IMR-90 (cell line): Measurements from ENCODE around the gene UPK1A. TPM values are rescaled to one million over a fixed set of nuclear protein-coding genes. Genes with fewer than 3 reads are reported as not detected.

Experiments used
- ATAC-seq: fragments of 200-7000 bp; cut with Tn5 transposase; 2 replicates; pipeline ENCODE4 v1.9.1; 2020; ENCODE audit warnings: low read depth, mild to moderate bottlenecking, moderate library complexity
- BruUV-seq: library from RNA; stranded (reverse); fragments of 400-500 nt; replicated peaks from 2 replicates; lab custom pipeline; 2021; lab: Mats Ljungman, UMichigan
- CTCF ChIA-PET: fragments of 300-600 bp; formaldehyde crosslinking; extraction: SDS; loops from one replicate; lab custom pipeline; 2021; ENCODE audit warnings: antibody characterized with exemption; lab: Yijun Ruan, JAX
- POLR2A ChIA-PET: fragments of 300-600 bp; sonication (Branson Sonifier 250); formaldehyde crosslinking; loops from one replicate; lab custom pipeline; 2022; ENCODE audit warnings: antibody characterized with exemption; ENCODE audit not compliant: unreplicated experiment; lab: Charles Lee
- DNase-seq: peaks from one replicate; pipeline ENCODE4 v3.0.0; 2013
- H2AFZ ChIP-seq: replicated peaks from 2 replicates; pipeline ENCODE3; 2013; ENCODE audit warnings: low read length, mild to moderate bottlenecking; ENCODE audit not compliant: poor library complexity
- H2AK5ac ChIP-seq: 2 replicates; pipeline ENCODE4 v1.6.1; 2013; ENCODE audit warnings: low read depth, low read length, inconsistent platforms
- H2AK9ac ChIP-seq: replicated peaks from 2 replicates; pipeline ENCODE3; 2013; ENCODE audit warnings: mild to moderate bottlenecking, low read depth, low read length, moderate library complexity; ENCODE audit not compliant: poor library complexity
- H2BK120ac ChIP-seq: 2 replicates; pipeline ENCODE4 v1.6.1; 2013; ENCODE audit warnings: low read depth, low read length, inconsistent platforms
- H2BK15ac ChIP-seq: 3 replicates; pipeline ENCODE4 v1.6.1; 2013; ENCODE audit warnings: low read depth, low read length, inconsistent platforms
- H2BK20ac ChIP-seq: 2 replicates; pipeline ENCODE4 v1.6.1; 2013; ENCODE audit warnings: low read depth, mild to moderate bottlenecking, inconsistent platforms, low read length, moderate library complexity
- H2BK5ac ChIP-seq: 2 replicates; pipeline ENCODE4 v1.6.1; 2013; ENCODE audit warnings: mild to moderate bottlenecking, low read depth, low read length, inconsistent platforms; ENCODE audit not compliant: poor library complexity, severe bottlenecking
- H3K14ac ChIP-seq: replicated peaks from 2 replicates; pipeline ENCODE4 v1.6.1; 2013; ENCODE audit warnings: low read depth, low read length, inconsistent platforms
- H3K18ac ChIP-seq: 2 replicates; pipeline ENCODE4 v1.6.1; 2013; ENCODE audit warnings: low read depth, low read length, control low read depth
- H3K23ac ChIP-seq: 2 replicates; pipeline ENCODE4 v1.6.1; 2013; ENCODE audit warnings: low read depth, low read length, inconsistent platforms
- H3K27ac ChIP-seq: 2 replicates; pipeline ENCODE4 v1.5.1; 2013; ENCODE audit warnings: mild to moderate bottlenecking, control low read depth, low read length; ENCODE audit not compliant: insufficient read depth
- H3K27me3 ChIP-seq: 2 replicates; pipeline ENCODE4 v1.6.1; 2013; ENCODE audit warnings: low read length; ENCODE audit not compliant: control insufficient read depth, insufficient read depth
- H3K36me3 ChIP-seq: 2 replicates; pipeline ENCODE4 v1.6.1; 2013; ENCODE audit warnings: low read length, mixed read lengths; ENCODE audit not compliant: control insufficient read depth, insufficient read depth
- H3K4ac ChIP-seq: 2 replicates; pipeline ENCODE4 v1.6.1; 2013; ENCODE audit warnings: low read depth, low read length, inconsistent platforms
- H3K4me1 ChIP-seq: 2 replicates; pipeline ENCODE4 v1.6.1; 2013; ENCODE audit warnings: low read length, mixed read lengths; ENCODE audit not compliant: control insufficient read depth, insufficient read depth
- H3K4me2 ChIP-seq: 2 replicates; pipeline ENCODE4 v1.6.1; 2013; ENCODE audit warnings: low read depth, mild to moderate bottlenecking, control low read depth, low read length, moderate library complexity
- H3K4me3 ChIP-seq: 2 replicates; pipeline ENCODE4 v1.5.1; 2013; ENCODE audit warnings: low read depth, mild to moderate bottlenecking, control low read depth, low read length, moderate library complexity; ENCODE audit not compliant: insufficient read depth
- H3K56ac ChIP-seq: 2 replicates; pipeline ENCODE4 v1.6.1; 2013; ENCODE audit warnings: low read length, inconsistent platforms; ENCODE audit not compliant: insufficient read depth; ENCODE audit errors: extremely low read depth
- H3K79me1 ChIP-seq, 2 experiments: 2 replicates each; pipeline ENCODE4 v1.6.1; 2013; ENCODE audit warnings: low read length in 2 of 2, inconsistent platforms in 1 of 2, low read depth in 1 of 2
- H3K9ac ChIP-seq: 2 replicates; pipeline ENCODE4 v1.6.1; 2013; ENCODE audit warnings: low read depth, low read length, control low read depth
- H3K9me1 ChIP-seq: 2 replicates; pipeline ENCODE4 v1.6.1; 2013; ENCODE audit warnings: low read length, inconsistent platforms; ENCODE audit not compliant: insufficient read depth
- H3K9me3 ChIP-seq: 2 replicates; pipeline ENCODE4 v1.6.1; 2013; ENCODE audit warnings: low read length; ENCODE audit not compliant: control insufficient read depth, insufficient read depth
- H4K20me1 ChIP-seq: 2 replicates; pipeline ENCODE4 v1.6.1; 2013; ENCODE audit warnings: low read length, inconsistent platforms; ENCODE audit not compliant: insufficient read depth
- H4K5ac ChIP-seq: 2 replicates; pipeline ENCODE4 v1.6.1; 2013; ENCODE audit warnings: mild to moderate bottlenecking, low read depth, low read length, control low read depth
- H4K8ac ChIP-seq, 2 experiments: 2 replicates each; pipeline ENCODE4 v1.6.1; 2013; ENCODE audit warnings: low read depth in 2 of 2, low read length in 2 of 2, control low read depth in 1 of 2, inconsistent platforms in 1 of 2
- H4K91ac ChIP-seq: 2 replicates; pipeline ENCODE4 v1.6.1; 2013; ENCODE audit warnings: low read depth, low read length, inconsistent platforms; ENCODE audit not compliant: insufficient read depth
- MAZ ChIP-seq: IDR thresholded peaks from 2 replicates; pipeline ENCODE4 v1.6.1; 2012; ENCODE audit warnings: low read depth, mild to moderate bottlenecking, low read length, improper control_type of control experiment, moderate library complexity, borderline replicate concordance
- WGBS, 2 experiments: methylation state at CpG; one replicate each; pipeline versions ENCODE4 v1.1.5 to v1.1.7; 2013; ENCODE audit warnings: missing lambda C conversion rate in 2 of 2; ENCODE audit not compliant: insufficient read length in 1 of 2; ENCODE audit errors: extremely low coverage in 2 of 2; 5-methylcytosine and 5-hydroxymethylcytosine counted together
- dilution Hi-C: fragments of 300-500 bp; cut with HindIII; formaldehyde crosslinking; loops from one replicate; pipeline ENCODE4 v1.14.3; 2018; ENCODE audit warnings: low sequenced_read_pairs; ENCODE audit not compliant: unreplicated experiment
- in situ Hi-C: fragments of 300-500 bp; cut with MboI; formaldehyde crosslinking; loops from 3 replicates; pipeline ENCODE4 v1.14.3; 2019; ENCODE audit warnings: low sequenced_read_pairs, inconsistent platforms, mixed read lengths
- intact Hi-C: fragments of 100-400 bp; cut with micrococcal nuclease; formaldehyde crosslinking; loops from 2 replicates; pipeline ENCODE4 v1.10.0; 2022
- polyA plus RNA-seq, 3 experiments: library from polyadenylated mRNA; depleted of rRNA; stranded (reverse); fragments of >200 nt; gene quantifications; 2 replicates each; pipeline ENCODE4 v1.2.3, GENCODE V29; 2012; ENCODE audit warnings: low replicate concordance in 1 of 3
- total RNA-seq: library from RNA; depleted of rRNA; stranded (reverse); fragments of >200 nt; gene quantifications from 2 replicates; pipeline ENCODE4 v1.2.3, GENCODE V29; 2012

UPK1A gene
- total and polyA plus RNA-seq, 2 of the 4 experiments (the other 2 are of a cell fraction), result 0.21 TPM; not detected in 1

- Histone ChIP-seq H2AK9ac (no peak overlapping the region), H4K5ac (no peak overlapping the region), H3K36me3 (peaks cover 90% of the 10 kb centered on the region), H4K8ac (no peak overlapping the region), H3K4me1 (no peaks in the 10 kb centered on the region), H2BK5ac (no peak overlapping the region), H3K56ac (no peak overlapping the region), H3K27ac (no peak overlapping the region), H3K9me1 (no peaks in the 10 kb centered on the region), H3K23ac (no peak overlapping the region), H3K18ac (no peak overlapping the region), H3K14ac (no peak overlapping the region), H2BK120ac (no peak overlapping the region), H2AK5ac (no peak overlapping the region), H3K4me2 (no peak overlapping the region), H2BK15ac (no peak overlapping the region), H2BK20ac (no peak overlapping the region), H3K9me3 (no peaks in the 10 kb centered on the region), H3K9ac (no peak overlapping the region), H3K27me3 (no peaks in the 10 kb centered on the region), H4K91ac (no peak overlapping the region), H2AFZ (no peak overlapping the region), H3K4me3 (no peak overlapping the region), H3K79me1 (peaks cover 12 to 29% of the 10 kb centered on the region in 2 experiments; a peak in 3 of 4 replicates), H3K4ac (no peak overlapping the region), H4K20me1 (peaks cover 18% of the 10 kb centered on the region)
- WGBS, 2 experiments, result 93% methylated on average over 5 of the region's 23 CpGs; no CpG with 5 or more reads in 1 of the 2 experiments
- in situ Hi-C loops, result no loop called here
- intact Hi-C loops, result no loop called here
- ChIA-PET CTCF (no interaction called here), POLR2A (no interaction called here)
- DNase-seq (no peak), ATAC-seq (no peak)
- TF ChIP-seq MAZ, result no peak
- BruUV-seq, result no TSS peak
- dilution Hi-C loops, result no loop called here
Measured at GRCh38 chr19:35725216-35725861, 59.0 kb downstream of the UPK1A start.
